Superior temporal gyrus (tissue), 1 donor: ENCODE measurements around the gene MS4A15.
A peak's percentile ranks its signal among the peaks of the same experiment; 100 is the strongest.
"Not testable (repeated sequence)": the region's sequence is repeated elsewhere in the genome, so short reads cannot be mapped to it uniquely, and the experiment has no call there.

Experiments
- DNase-seq: peaks from one replicate; pipeline ENCODE4 v3.0.0-alpha.2; 2016; ENCODE audit errors: extremely low spot score

The MS4A15 gene

DNA sequence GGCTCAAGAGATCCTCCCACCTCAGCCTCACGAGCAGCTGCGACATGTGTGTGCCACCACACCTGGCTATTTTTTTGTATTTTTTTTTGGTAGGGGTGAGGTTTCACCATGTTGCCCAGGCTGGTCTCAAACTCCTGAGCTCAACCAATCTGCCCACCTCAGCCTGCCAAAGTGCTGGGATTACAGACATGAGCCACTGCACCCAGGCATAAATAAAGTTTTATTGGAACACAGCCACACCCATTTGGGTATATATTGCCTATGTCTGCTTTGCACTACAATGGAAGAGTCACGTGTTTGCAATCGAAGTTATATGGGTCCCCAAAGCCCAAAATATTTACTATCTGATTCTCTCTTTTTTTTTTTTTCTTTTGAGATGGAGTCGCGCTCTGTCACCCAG is 1.8 kb upstream of the MS4A15 start:
- no peak for DNase-seq

DNA sequence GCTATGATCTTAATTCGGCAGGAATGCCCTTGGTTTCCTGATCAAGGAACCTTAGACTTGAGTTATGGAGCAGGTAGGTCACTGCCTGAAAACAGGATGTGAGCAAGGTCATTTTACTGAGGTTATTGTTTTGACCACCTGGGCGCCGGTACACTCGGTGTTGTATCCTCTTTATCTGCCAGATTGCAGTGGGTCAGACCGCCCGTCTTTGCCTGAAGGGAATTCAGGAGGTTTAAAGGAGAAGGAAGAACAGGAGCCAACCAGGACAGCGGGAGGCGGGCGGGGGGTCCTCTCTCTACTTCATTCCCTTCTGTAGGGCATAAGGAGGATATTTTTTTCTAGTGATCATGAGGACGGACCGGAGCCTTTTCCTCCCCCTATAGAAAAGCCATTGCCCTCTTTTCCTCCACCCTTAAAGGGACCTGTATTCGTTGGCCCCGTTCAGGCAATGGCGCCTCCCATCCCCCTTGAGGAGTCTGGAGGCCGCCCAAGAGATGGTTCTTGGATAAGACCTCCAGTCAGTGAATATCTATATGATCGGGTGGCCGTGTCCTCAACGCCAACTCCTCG is 649 bp downstream of the MS4A15 start:
- DNase-seq = no peak

DNA sequence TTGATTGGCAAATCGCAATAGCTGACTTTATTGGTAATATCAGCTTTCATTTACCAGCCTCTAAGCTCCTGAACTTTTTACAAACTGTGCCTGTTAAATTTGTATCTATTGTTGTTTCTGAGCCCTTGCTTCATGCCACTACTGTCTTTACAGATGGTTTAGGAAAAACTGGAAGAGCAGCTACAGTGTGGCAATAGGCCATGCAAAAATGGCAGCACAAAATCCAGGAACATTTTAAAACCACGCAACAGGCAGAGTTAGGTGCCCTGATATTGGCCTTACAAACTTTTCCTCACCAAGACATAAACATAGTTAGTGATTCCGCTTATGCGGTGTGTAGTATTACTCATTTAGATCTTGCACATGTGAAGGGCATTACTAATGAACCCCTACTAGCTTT is 2.0 kb downstream of the MS4A15 start:
- not testable (repeated sequence) for DNase-seq

DNA sequence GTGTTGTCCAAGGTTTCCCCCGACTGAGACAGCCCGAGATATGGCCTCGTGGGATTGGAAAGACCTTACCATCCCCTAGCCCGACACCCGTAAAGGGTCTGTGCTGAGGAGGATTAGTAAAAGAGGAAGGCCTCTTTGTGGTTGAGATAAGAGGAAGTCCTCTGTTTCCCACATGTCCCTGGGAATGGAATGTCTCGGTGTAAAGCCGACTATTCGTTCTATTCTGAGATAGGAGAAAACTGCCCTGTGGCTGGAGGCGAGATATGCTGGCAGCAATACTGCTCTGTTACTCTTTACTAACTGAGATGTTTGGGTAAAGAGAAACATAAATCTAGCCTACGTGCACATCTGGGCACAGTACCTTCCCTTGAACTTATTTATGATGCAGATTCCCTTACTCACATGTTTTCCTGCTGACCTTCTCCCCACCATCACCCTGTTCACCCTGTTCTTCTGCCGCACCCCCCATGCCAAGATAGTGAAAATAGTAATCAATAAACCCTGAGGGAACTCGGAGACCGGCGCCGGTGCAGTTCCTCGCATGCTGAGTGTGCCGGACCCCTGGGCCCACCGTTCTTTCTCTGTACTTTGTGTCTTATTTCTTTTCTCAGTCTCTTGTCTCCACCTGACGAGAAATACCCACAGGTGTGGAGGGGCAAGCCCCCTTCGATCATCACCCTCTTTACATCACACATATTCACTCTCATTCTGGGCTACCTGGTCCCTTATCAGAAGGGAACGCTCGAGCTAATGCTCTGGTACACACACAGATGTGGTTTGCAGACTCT is 3.0 kb downstream of the MS4A15 start:
- DNase-seq = not testable (repeated sequence)

DNA sequence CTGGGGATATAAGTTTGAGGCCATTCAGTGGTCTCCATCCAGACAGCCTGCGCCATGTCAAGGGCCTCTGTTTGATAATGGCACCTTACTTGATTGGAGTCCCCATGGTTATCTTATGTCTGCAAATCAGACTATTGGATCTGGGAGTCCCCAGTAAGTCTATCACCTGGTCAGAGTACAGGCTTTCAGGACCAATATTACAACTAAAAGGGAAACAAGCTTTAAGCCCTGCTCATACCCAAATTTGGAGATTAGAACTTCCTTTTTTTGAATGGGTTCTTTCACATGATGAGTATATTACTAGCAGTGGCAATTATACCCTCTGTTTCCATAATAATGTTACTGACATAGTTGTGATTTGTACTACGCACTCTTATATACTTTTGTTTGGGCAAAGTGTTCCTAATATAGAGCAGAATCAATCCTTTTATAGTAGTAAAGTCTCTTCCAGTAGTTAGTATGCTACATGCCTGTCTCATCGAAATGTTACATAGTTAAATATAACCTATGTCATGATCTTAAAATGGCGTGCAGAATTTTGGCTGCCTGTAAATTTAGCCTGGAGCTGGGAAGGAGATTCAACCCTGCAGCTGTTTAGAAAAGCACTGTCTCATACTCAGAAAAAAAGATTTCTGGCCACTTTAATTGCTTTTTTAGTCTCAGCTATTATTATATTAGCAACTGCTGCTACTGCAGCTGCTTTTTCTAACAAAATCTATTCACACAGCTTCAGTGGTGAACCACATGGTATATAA is 4.9 kb downstream of the MS4A15 start:
- DNase-seq = peak; percentile 18

DNA sequence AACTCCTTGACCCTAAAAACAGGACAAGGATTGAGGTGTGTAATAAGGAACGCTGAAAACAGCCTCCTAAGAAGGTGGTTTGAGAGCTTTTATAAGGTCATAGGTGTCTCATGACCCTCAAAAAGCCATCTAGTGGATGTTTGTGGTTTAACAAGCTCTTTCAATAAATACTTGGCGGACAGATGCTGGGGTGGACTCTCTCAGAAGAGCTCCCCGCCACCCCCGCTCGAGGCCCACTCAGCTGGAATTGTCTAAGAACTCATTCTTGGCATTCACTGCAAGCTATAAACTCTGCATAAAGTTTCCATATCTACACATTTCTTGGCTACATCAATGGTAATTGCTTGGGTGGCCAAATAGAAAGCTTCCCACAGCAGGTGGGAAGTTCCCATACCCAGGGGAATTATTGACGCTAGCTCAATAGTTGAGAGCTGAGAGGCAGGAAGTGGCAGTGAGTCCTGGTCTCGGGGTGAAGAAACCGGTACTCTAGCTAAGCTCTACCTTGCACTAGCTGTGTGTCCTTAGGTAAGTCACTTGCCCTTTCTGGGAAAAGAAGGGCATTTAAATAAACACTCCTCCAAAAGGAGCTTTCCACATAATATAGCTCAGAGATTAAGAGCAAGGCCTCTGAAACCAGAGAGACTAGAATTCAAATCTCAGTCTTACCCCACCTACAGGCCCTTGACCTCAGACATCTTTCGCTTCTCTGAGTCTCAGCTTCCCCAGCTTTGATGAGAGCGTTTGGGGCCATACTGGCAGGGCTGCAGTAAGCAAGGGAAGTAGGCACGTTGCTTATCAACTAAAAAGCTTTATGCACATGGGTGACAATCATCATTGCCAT is 6.4 kb downstream of the MS4A15 start:
- DNase-seq = no peak

DNA sequence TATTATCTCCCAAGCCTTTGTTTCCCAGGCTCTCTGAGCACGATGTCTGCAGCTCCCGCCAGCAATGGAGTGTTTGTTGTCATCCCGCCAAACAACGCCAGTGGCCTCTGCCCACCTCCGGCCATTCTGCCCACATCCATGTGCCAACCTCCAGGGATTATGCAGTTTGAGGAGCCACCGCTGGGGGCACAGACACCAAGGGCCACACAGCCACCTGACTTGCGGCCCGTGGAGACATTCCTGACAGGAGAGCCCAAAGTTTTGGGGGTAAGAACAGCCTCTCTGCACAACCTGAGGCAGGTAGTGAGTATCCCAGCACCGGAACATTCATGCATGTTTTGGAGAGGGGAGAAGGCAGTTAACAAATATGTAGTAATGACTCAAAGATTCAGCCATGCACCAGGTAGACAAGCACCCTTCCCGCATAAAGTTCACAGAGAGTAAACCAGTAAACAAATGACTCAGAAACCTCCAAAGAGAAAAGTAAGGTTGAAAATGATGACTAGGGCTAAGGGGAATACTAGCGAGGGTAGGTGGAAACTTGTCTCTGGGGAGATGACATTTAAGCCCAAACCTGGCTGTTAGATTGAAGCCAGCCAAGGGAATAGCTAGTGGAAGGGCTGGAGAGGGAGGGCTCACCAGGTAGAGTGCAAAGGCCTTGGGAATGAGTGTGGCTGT is 7.2 kb downstream of the MS4A15 start:
- DNase-seq = no peak

DNA sequence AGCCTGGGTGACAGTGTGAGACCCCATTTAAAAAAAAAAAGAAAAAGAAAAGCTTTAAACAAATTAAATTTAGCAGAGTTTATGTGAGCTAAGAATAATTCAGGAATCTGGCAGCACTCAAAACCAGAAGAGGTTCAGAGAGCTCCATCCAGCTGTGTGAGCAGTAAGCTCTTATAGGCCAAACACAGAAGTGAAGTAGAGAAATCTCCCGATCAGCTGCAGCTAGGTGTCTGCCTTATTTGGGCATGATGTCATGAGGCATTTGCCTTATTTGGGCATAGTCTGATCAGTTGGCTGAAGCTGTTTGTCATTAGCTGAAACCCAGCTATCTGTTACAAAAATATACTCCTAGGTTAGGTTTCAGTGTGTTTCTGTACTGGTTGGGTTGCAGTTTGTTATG is 8.2 kb downstream of the MS4A15 start:
- DNase-seq = no peak

DNA sequence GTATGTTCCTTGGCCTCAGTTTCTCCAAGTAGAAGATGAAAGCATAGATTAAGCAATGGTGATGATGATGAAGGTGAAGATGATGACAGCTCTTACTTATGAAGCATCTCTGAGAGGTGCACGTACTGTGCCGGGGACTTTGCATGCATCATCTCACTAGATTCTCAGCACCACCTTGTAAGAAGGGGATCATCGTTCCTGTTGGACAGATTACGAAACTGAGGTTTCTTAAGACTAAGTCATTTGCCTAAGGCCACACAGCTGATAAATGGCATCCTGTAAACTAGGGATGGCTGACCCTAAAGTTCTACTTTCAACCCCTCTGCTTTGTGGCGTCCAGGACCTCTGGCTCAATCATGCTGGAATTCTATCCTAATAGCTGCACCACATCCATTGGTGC is 8.7 kb downstream of the MS4A15 start:
- DNase-seq = no peak

DNA sequence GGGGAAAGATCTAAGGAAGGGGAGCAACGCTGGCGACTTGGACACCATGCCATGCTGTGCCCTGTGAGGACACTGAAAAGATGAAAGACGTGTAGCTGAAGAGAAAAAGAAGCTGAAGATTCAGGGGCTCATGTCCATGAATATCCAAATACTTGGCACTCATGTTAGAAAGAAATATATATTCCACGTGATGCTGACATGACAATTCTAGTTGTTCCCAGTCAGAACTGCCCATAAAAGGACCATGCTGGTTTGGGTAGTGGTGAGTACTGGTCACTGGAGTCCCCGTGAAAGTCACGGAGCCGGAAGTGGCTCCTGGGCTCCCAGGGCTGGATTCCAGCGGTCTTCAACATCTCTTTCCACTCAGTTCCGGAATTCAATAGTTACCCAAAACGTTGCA is 9.9 kb downstream of the MS4A15 start:
- no peak for DNase-seq

DNA sequence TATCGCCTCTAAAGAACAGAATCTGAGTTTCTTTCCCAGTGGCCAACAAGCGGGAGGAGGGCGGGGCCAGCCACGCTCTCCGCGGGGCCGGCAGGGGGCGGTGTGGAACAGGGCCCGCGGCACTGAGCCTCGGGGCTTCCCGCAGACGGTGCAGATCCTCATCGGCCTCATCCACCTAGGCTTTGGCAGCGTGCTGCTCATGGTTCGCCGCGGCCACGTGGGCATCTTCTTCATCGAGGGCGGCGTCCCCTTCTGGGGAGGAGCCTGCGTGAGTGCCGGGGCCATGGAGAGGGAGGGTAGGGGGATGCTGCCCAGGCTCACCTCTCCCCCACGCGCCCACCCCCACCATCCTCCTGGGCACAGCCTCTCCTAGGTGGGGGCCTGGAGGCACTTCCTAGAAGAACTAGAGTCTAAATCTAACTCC is 10.7 kb downstream of the MS4A15 start:
- DNase-seq = no peak

DNA sequence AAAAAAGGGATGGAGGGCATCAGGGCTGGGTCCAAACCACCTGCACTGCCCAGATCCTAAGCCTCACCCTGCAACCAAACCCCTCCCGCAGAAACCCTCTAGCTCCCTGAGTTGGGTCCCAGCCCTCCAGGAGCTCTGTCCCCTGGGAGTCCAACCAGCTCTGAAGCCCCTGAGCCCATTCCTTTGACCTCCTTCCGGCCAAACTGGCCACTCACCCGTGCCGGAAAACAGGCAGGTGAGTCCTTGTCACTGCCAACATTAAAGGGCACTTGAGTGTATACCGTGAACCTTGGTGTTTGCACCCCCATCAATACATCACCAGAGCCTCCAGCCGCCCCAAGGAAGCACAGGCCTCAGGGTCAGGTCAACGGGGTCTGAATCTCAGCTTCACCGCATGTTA is 11.5 kb downstream of the MS4A15 start:
- no peak for DNase-seq

DNA sequence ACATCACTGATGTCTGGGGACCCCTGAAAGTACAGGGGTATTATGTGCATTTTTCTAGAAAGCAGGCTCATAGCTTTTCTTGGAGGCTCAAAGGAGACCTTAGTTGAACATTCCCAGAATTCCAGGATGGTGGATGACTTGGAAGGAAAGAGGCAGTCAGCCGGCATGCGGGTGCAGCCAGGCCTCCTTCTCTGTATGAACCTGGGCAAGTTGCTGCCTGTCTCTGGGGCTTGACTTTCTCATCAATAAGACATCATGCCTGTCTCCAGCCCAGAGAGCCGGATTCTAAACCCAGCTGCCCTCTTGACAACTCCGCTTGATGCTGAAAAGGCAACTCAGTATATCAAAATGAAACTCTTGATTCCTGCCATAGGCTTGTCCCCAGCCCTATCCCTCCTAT is 12.6 kb downstream of the MS4A15 start:
- no peak for DNase-seq

DNA sequence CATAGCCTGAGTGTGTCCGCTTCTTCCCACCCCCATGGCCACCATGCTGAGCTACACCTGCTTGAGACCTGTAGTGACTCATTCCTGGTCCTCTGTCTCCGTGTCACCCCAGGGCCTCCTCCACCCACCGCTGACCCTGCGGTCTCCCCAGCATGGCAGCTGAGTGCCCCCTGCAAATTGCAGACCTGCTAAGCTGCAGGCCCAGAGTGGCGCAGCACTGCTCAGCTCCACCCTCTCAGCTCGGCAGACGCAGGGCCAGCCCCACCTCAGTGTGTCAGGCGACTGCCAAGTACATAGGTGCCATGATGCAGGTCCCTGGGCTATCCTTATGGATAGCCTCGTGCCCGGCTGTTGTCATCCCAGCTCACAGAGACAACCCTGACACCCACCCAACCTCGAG is 13.1 kb downstream of the MS4A15 start:
- DNase-seq = no peak

DNA sequence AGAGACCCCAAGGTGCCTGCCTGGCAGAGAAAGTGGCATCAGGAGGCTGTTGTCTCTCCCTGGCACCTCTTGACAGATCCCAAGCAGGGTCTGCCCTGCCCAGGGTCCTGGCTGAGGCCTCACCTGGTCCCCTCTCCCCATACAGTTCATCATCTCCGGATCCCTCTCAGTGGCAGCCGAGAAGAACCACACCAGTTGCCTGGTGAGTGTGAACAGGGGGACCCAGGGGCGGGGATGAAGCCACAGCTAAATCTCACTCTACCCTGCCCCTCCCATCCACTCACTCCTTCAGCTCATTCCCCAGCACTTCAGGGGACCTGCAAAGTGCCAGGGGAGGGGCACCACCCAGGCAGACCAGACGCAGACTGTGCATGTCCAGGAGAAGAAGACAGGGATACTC is 14.5 kb downstream of the MS4A15 start:
- no peak for DNase-seq

DNA sequence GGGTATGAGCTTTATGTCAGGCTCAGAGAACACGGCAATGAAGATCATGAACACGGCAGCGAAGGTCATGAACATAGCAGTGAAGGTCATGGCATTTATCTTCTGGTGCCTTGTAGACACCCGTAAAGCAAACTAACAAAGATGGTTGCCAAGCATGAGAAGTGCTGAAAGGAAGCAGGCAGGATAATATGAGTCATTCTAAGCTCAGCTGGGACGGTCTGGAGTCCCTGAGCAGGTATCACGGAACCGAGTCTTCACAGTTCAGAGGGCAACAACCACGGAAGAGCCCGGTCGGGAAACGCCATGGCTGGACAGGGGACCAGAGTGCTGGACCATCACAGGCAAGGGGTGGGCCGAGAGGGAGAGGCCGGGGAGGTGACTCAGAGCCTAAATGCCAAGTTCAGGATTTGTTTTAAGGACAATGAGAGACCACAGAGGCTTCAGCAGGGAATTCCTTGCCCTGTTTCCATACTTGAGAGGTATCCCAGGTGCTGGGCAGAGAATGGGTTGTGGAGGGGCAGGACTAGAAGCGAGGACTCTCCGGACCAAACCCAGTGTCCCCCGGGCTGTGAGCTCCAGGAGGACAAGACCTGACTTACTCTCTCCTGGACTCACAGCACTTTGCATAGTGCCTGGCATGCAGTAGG is 15.3 kb downstream of the MS4A15 start:
- DNase-seq = no peak

DNA sequence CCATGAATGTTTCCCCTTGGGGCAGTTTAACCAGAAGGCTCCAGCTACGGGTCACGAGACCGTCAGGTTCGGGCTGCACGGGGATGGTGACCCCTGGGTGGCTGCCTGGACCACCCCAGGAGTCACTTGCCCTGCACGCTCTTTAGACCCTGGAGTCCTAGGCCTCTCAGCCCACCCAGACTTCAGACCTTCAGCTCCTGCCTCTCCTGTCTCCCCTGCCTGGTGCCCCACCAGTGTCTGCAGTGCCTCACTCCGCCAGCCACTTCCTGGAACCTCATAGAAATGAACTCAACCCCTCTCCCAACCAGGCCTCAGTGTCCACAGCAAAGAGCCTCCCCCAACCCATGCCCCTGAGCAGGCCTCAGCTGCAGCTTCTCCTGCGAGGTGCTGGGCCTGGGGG is 16.0 kb downstream of the MS4A15 start:
- DNase-seq = no peak

DNA sequence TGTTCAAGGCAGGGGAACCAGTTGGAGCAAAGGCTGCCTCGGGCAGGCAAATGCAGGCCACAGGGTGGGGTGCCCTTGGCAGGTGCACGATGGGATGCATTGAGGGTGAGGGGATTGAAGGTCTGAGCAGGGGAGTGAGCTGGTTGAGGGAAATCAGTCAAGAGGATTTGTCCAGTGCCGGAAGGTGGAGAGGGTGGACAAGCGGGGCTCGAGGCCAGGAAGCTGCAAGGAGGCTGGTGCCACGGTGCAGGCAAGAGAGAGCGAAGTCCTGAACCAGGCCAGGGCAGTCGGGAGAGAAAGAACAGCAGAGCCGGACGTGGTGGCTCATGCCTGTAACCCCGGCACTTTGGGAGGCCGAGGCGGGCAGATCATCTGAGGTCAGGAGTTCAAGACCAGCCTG is 18.1 kb downstream of the MS4A15 start:
- no peak for DNase-seq

DNA sequence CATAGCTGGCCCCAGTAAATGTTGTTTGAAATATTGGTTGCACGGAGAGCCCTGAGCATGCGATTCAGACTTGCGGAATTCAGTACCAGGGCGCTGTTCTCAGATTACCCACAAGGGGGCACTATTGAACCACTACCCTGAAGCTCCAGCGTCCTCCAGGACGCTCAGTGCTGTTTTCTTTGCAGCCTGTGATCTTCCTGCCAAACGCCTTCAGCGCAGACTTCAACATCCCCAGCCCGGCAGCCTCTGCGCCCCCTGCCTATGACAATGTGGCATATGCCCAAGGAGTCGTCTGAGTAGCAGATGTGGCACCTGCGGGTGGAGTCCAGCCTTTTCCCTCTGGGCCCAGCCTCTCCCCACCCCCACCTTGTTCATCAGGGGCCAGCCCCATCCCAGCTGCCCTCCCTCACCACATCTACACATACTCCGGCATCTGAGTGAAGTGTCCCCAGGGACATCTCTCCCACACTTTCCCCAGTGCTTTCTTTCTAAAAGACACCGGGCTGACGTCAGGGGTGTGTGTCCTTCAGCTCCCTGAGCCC is 18.8 kb downstream of the MS4A15 start:
- DNase-seq = peak; percentile 89

DNA sequence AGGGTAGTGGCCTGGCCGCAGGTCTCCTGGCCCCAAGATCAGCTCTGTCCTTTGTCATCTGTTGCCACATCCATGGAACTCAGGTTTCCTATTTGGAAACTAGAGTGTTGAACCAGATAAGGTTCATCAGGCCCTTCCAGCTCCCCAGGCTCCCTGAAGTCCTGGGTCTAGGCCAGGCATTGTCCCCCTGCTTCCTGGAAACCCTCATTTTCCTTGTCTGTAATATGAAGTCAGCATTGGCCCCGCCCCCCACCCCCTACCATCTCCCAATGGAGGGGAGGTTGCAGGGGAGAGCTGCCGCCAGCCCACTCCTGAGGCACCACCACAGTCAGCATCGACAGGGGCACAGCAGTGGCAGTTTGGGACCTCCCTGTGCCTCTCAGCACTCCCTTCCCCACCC is 19.5 kb downstream of the MS4A15 start:
- DNase-seq = no peak

DNA sequence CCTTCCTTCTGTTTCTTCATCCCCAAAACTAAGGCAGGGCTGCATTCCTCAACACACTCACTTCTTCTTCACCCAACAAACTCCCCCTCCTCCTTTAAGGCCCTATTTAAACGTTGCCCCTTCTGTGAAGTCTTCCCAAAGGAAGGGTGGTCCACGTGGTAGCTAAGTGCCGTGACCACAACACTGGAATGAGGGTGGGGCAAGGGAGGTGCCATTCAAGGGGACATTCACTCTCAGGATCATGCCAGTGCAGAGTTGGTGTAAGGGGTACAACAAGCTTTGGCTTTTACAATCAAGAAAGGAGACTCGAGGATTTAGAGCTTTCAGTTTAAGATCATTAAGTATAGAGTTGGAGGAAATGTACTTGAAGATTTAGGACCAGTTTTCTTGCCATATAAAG is 20.4 kb downstream of the MS4A15 start:
- no peak for DNase-seq
